MM.1S (cell line): Measurements from ENCODE around the gene COMMD4.

Experiments
- DNase-seq: peaks from one replicate; pipeline ENCODE4 v3.0.0-alpha.2; 2015
- H2AFZ ChIP-seq: fragments of 300-600 bp; sonication (generic); 2 replicates; pipeline ENCODE4 v1.6.0; 2016; ENCODE audit warnings: antibody characterized with exemption, low read length
- H3F3A ChIP-seq: fragments of 300-600 bp; sonication (generic); 2 replicates; pipeline ENCODE4 v1.6.1; 2016; ENCODE audit warnings: mild to moderate bottlenecking, antibody characterized with exemption, low read length, moderate library complexity, mixed read lengths; ENCODE audit not compliant: insufficient read depth
- H3K27ac ChIP-seq: fragments of 300-600 bp; sonication (generic); 2 replicates; pipeline ENCODE4 v1.5.1; 2016; ENCODE audit warnings: mild to moderate bottlenecking, low read length
- H3K27me3 ChIP-seq: fragments of 300-600 bp; sonication (generic); replicated peaks from 2 replicates; pipeline ENCODE4 v1.6.0; 2016; ENCODE audit warnings: low read length; ENCODE audit not compliant: insufficient read depth
- H3K36me3 ChIP-seq: fragments of 300-600 bp; sonication (generic); replicated peaks from 2 replicates; pipeline ENCODE4 v1.6.1; 2016; ENCODE audit warnings: mild to moderate bottlenecking, low read length, mixed read lengths; ENCODE audit not compliant: insufficient read depth
- H3K4me1 ChIP-seq: fragments of 300-600 bp; sonication (generic); 2 replicates; pipeline ENCODE4 v1.6.1; 2016; ENCODE audit warnings: low read length, mixed read lengths
- H3K4me2 ChIP-seq: fragments of 300-600 bp; sonication (generic); 2 replicates; pipeline ENCODE4 v1.6.0; 2016; ENCODE audit warnings: low read depth, low read length
- H3K4me3 ChIP-seq: fragments of 300-600 bp; sonication (generic); 2 replicates; pipeline ENCODE4 v1.5.1; 2016; ENCODE audit warnings: low read length, mixed read lengths
- H3K79me2 ChIP-seq: fragments of 300-600 bp; sonication (generic); 2 replicates; pipeline ENCODE4 v1.6.1; 2016; ENCODE audit warnings: mixed run types, low read length, mixed read lengths
- H3K9ac ChIP-seq: fragments of 300-600 bp; sonication (generic); 2 replicates; pipeline ENCODE4 v1.6.1; 2016; ENCODE audit warnings: low read length, mixed read lengths
- H3K9me2 ChIP-seq: fragments of 300-600 bp; sonication (generic); replicated peaks from 2 replicates; pipeline ENCODE4 v1.6.1; 2016; ENCODE audit warnings: mild to moderate bottlenecking, low read length, mixed read lengths; ENCODE audit not compliant: insufficient read depth
- H3K9me3 ChIP-seq: fragments of 300-600 bp; sonication (generic); replicated peaks from 2 replicates; pipeline ENCODE4 v1.6.1; 2016; ENCODE audit warnings: mild to moderate bottlenecking, low read length, mixed read lengths; ENCODE audit not compliant: insufficient read depth
- H4K20me1 ChIP-seq: fragments of 300-600 bp; sonication (generic); 2 replicates; pipeline ENCODE4 v1.6.1; 2016; ENCODE audit warnings: mild to moderate bottlenecking, low read length, moderate library complexity, mixed read lengths; ENCODE audit not compliant: insufficient read depth
- EZH2 ChIP-seq: fragments of 300-600 bp; sonication (generic); optimal IDR thresholded peaks from 2 replicates; pipeline ENCODE3; 2017; ENCODE audit warnings: low read depth, mild to moderate bottlenecking, antibody characterized with exemption, low read length, mixed read lengths
- EZH2phosphoT487 ChIP-seq: fragments of 300-600 bp; sonication (generic); IDR thresholded peaks from 2 replicates; pipeline ENCODE4 v1.6.1; 2018; ENCODE audit warnings: antibody characterized with exemption, low read length
- TF ChIP-seq, protein P1 (sequence below): fragments of 300-600 bp; sonication (generic); IDR thresholded peaks from 2 replicates; pipeline ENCODE4 v1.5.1; 2016; ENCODE audit warnings: antibody characterized with exemption, low read length, mixed read lengths

COMMD4 gene

GRCh38 chr15:75368689-75369239 lies 32.9 kb downstream of the COMMD4 start:
- Histone ChIP-seq H3K79me2 (peaks cover 25% of the 10 kb centered on the region), H3K27me3 (no peaks in the 10 kb centered on the region), H3K4me1 (peaks cover 16% of the 10 kb centered on the region), H3K9me2 (no peaks in the 10 kb centered on the region), H3K9me3 (no peaks in the 10 kb centered on the region), H3K4me2 (peak overlapping the region; percentile 87), H2AFZ (peak overlapping the region; percentile 52), H4K20me1 (no peaks in the 10 kb centered on the region), H3K36me3 (0 out of 2 replicates have a peak, but pooled peaks cover 7% of the 10 kb centered on the region), H3F3A (peaks cover 18% of the 10 kb centered on the region), H3K4me3 (peak overlapping the region; percentile 86), H3K9ac (peak overlapping the region; percentile 85), H3K27ac (peak overlapping the region; percentile 94)
- no peak for DNase-seq
- TF ChIP-seq EZH2 (no peak), EZH2phosphoT487 (no peak)
- TF ChIP-seq, protein P1, sequence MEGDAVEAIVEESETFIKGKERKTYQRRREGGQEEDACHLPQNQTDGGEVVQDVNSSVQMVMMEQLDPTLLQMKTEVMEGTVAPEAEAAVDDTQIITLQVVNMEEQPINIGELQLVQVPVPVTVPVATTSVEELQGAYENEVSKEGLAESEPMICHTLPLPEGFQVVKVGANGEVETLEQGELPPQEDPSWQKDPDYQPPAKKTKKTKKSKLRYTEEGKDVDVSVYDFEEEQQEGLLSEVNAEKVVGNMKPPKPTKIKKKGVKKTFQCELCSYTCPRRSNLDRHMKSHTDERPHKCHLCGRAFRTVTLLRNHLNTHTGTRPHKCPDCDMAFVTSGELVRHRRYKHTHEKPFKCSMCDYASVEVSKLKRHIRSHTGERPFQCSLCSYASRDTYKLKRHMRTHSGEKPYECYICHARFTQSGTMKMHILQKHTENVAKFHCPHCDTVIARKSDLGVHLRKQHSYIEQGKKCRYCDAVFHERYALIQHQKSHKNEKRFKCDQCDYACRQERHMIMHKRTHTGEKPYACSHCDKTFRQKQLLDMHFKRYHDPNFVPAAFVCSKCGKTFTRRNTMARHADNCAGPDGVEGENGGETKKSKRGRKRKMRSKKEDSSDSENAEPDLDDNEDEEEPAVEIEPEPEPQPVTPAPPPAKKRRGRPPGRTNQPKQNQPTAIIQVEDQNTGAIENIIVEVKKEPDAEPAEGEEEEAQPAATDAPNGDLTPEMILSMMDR: no peak

- Histone ChIP-seq H3K9ac (peak overlapping the region; percentile 85; the same call in 1 of the 2 replicates), H3K36me3 (0 out of 2 replicates have a peak, but pooled peaks cover 13% of the 10 kb centered on the region), H3K9me3 (no peaks in the 10 kb centered on the region), H3K27me3 (no peaks in the 10 kb centered on the region), H4K20me1 (no peaks in the 10 kb centered on the region), H3K4me2 (peak overlapping the region; percentile 87), H2AFZ (no peak overlapping the region), H3K79me2 (peaks cover 34% of the 10 kb centered on the region), H3K4me1 (peaks cover 16% of the 10 kb centered on the region), H3K4me3 (0 out of 2 replicates have a peak overlapping the region, but pooled peaks have one; percentile 86), H3K27ac (no peak overlapping the region), H3F3A (peaks cover 18% of the 10 kb centered on the region), H3K9me2 (no peaks in the 10 kb centered on the region)
- DNase-seq: no peak
- TF ChIP-seq EZH2 (no peak), EZH2phosphoT487 (no peak)
- TF ChIP-seq, protein P1: no peak
These were observed 34.2 kb downstream of the COMMD4 start for GRCh38 chr15:75369897-75370581.

GRCh38 chr15:75371486-75371885 lies 35.6 kb downstream of the COMMD4 start:
- Histone ChIP-seq H2AFZ (no peak overlapping the region), H3K27me3 (no peaks in the 10 kb centered on the region), H3K9ac (no peak overlapping the region), H3F3A (peaks cover 18% of the 10 kb centered on the region), H3K27ac (no peak overlapping the region), H3K4me1 (peaks cover 16% of the 10 kb centered on the region), H3K4me3 (no peak overlapping the region), H3K9me3 (no peaks in the 10 kb centered on the region), H3K36me3 (0 out of 2 replicates have a peak, but pooled peaks cover 13% of the 10 kb centered on the region), H3K79me2 (peaks cover 34% of the 10 kb centered on the region), H4K20me1 (no peaks in the 10 kb centered on the region), H3K9me2 (no peaks in the 10 kb centered on the region), H3K4me2 (no peak overlapping the region)
- TF ChIP-seq, protein P1: no peak
- TF ChIP-seq EZH2: no peak
- TF ChIP-seq EZH2phosphoT487: no peak
- DNase-seq: no peak
